Measurements from ENCODE around the gene NGEF.

DNA sequence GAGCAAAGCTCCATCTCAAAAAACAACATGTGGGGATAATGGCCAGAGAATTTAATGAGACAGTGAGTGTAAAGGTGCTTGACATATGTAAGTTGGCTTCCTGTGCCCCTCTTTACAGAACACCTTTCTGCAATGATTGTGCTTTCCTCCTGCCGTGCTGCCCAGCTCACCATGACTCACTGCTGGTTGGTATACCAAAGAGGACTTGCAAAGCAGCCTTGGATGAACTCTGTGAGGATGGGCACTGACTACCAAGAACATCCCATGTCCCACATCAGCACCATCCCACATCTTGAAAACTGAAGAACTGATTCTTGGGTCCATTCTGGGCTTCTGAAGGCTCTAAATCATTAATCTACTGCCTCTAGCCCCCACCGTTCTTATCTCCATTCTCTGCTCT, 52.2 kb downstream of the NGEF start:
- no peak for TF ChIP-seq ZNF24 (tag by site-specific recombination; IDR thresholded peaks at IDR 0.05)
- TF ChIP-seq, protein P1, sequence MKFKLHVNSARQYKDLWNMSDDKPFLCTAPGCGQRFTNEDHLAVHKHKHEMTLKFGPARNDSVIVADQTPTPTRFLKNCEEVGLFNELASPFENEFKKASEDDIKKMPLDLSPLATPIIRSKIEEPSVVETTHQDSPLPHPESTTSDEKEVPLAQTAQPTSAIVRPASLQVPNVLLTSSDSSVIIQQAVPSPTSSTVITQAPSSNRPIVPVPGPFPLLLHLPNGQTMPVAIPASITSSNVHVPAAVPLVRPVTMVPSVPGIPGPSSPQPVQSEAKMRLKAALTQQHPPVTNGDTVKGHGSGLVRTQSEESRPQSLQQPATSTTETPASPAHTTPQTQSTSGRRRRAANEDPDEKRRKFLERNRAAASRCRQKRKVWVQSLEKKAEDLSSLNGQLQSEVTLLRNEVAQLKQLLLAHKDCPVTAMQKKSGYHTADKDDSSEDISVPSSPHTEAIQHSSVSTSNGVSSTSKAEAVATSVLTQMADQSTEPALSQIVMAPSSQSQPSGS (tag by site-specific recombination; IDR thresholded peaks at IDR 0.05; ENCODE audit: low read depth) = no peak
- no peak for TF ChIP-seq RBAK (tag by site-specific recombination; IDR thresholded peaks at IDR 0.05)
- TF ChIP-seq, protein P2, sequence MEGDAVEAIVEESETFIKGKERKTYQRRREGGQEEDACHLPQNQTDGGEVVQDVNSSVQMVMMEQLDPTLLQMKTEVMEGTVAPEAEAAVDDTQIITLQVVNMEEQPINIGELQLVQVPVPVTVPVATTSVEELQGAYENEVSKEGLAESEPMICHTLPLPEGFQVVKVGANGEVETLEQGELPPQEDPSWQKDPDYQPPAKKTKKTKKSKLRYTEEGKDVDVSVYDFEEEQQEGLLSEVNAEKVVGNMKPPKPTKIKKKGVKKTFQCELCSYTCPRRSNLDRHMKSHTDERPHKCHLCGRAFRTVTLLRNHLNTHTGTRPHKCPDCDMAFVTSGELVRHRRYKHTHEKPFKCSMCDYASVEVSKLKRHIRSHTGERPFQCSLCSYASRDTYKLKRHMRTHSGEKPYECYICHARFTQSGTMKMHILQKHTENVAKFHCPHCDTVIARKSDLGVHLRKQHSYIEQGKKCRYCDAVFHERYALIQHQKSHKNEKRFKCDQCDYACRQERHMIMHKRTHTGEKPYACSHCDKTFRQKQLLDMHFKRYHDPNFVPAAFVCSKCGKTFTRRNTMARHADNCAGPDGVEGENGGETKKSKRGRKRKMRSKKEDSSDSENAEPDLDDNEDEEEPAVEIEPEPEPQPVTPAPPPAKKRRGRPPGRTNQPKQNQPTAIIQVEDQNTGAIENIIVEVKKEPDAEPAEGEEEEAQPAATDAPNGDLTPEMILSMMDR (tag by site-specific recombination; IDR thresholded peaks at IDR 0.05) = no peak
- TF ChIP-seq ZNF274 (IDR thresholded peaks at IDR 0.05; ENCODE audit: low read length) = no peak
- no peak for TF ChIP-seq ZNF274 (tag by site-specific recombination; IDR thresholded peaks at IDR 0.05; ENCODE audit: borderline replicate concordance)
- no peak for TF ChIP-seq PRDM1 (tag by site-specific recombination; IDR thresholded peaks at IDR 0.05)
- no peak for TF ChIP-seq ZEB2 (tag by site-specific recombination; IDR thresholded peaks at IDR 0.05)
- TF ChIP-seq ZBTB8A (tag by site-specific recombination; IDR thresholded peaks at IDR 0.05) = no peak
- TF ChIP-seq SALL2 (tag by site-specific recombination; IDR thresholded peaks at IDR 0.05; ENCODE audit: borderline replicate concordance) = no peak
- no peak for TF ChIP-seq YY1 (tag by site-specific recombination; IDR thresholded peaks at IDR 0.05)
- no peak for TF ChIP-seq ZNF629 (tag by site-specific recombination; IDR thresholded peaks at IDR 0.05)
- no peak for TF ChIP-seq ZNF776 (tag by site-specific recombination; IDR thresholded peaks at IDR 0.05; ENCODE audit: borderline replicate concordance)
- no peak for TF ChIP-seq ZNF548 (tag by site-specific recombination; IDR thresholded peaks at IDR 0.05)

Data from HEK293 (cell line).